ENCODE measurements around the gene PRR14L. TPM values are rescaled to one million over a fixed set of nuclear protein-coding genes. Genes with fewer than 3 reads are reported as not detected.

The PRR14L gene
- total RNA-seq, 1 donor from 2014 or later = 74.9 TPM

DNA sequence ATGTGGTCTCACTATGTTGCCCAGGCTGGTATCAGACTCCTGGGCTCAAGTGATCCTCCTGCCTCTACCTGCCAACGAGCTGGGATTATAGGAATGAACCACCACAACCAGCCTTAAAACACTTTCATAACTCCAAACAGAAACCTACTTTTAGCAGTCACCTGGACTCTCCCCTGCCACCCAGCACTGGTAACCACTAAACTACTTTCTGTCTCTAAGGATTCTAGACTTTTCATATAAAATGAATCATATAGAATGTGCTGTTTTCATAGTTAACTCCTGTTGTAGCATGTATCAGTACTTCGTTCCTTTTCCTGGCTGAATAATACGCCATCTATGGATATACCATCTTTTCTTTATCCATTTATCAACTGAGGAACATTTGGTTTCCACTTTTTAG is 58.5 kb downstream of the PRR14L start:
- Mint-ChIP-seq H3K27me3 (ENCODE audit: low read depth) (no peaks in the 10 kb centered on the region), H3K27ac (ENCODE audit: unreplicated experiment) (no peak overlapping the region), H3K9me3 (no peaks in the 10 kb centered on the region), H3K4me3 (no peak overlapping the region), H3K4me1 (no peaks in the 10 kb centered on the region), H3K36me3 (ENCODE audit: low read depth) (peaks cover 26% of the 10 kb centered on the region)
- no peak for DNase-seq (ENCODE audit: low read depth, low spot score)
- TF ChIP-seq, protein P1, sequence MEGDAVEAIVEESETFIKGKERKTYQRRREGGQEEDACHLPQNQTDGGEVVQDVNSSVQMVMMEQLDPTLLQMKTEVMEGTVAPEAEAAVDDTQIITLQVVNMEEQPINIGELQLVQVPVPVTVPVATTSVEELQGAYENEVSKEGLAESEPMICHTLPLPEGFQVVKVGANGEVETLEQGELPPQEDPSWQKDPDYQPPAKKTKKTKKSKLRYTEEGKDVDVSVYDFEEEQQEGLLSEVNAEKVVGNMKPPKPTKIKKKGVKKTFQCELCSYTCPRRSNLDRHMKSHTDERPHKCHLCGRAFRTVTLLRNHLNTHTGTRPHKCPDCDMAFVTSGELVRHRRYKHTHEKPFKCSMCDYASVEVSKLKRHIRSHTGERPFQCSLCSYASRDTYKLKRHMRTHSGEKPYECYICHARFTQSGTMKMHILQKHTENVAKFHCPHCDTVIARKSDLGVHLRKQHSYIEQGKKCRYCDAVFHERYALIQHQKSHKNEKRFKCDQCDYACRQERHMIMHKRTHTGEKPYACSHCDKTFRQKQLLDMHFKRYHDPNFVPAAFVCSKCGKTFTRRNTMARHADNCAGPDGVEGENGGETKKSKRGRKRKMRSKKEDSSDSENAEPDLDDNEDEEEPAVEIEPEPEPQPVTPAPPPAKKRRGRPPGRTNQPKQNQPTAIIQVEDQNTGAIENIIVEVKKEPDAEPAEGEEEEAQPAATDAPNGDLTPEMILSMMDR (conservative IDR thresholded peaks at IDR 0.05) = no peak

DNA sequence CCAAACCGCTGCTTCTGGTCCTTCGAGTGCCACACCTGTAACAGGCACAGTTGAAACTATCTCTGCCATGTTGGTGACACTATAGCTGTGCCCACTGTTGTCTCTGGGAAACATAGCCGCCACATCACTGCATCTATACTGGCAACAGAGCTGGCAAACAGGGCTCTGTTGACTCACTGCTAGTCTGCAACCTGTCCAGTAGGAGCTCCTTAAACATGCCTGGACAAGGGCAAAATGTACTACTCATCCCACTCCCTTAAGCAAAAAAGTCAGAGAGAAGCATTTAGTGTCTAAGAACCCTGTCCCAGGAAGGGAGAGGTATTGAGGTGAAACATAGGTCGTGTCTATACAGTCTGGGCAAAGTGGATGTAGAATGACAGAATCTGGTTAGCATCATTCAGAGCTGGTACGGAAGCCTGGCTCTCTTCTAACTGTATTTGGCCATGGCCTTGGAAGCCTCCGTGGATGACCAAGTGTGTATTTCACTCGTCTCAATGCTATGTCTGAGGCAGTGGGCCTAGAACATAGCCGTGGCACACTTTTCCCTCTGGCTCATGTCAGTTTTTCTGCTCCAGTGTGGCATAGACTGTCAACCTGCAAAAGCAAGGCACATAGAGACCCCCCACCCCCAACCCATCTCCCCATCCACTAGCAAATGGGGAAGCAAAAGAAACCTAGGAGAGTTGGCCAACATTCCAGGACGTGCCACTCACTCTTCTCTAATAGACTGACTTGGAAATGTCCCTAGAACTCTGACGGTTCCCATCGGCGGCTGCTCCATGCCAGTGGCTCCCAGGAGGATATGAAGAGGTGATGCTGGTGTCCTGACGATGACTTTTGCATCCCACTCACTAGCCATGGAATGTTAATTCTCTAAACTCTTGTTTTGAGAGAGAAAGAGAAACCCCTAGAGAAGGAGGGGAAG is 66.5 kb downstream of the PRR14L start:
- H3K4me1 Mint-ChIP-seq = no peaks in the 10 kb centered on the region
- no peaks in the 10 kb centered on the region for H3K9me3 Mint-ChIP-seq
- TF ChIP-seq, protein P1 (conservative IDR thresholded peaks at IDR 0.05) = no peak
- no peak overlapping the region for H3K27ac Mint-ChIP-seq (ENCODE audit: unreplicated experiment)
- H3K4me3 Mint-ChIP-seq = no peak overlapping the region
- H3K27me3 Mint-ChIP-seq (ENCODE audit: low read depth) = no peaks in the 10 kb centered on the region
- peaks cover 3% of the 10 kb centered on the region for H3K36me3 Mint-ChIP-seq (ENCODE audit: low read depth)
- DNase-seq (ENCODE audit: low read depth, low spot score) = no peak

DNA sequence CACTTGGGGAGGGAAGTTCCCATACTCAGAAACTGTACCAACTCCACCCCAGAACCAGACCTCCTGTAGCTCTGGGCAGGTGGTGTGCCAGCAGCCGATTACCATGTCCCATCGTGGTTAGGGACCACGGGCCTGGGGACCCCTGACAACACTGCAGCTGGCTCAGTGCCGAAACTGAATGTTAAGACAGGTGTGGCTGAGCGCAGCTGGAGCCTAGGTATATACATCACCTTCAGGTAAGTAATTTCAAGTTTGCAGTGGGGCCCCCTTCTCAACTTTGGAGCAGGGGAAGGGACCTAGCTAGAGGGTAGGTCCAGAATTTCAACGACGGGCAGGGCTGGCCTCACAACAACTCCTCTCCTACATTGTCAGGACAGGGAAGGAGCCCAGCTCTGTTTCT is 67.2 kb downstream of the PRR14L start:
- no peaks in the 10 kb centered on the region for H3K4me1 Mint-ChIP-seq
- no peak overlapping the region for H3K27ac Mint-ChIP-seq (ENCODE audit: unreplicated experiment)
- H3K9me3 Mint-ChIP-seq = no peaks in the 10 kb centered on the region
- H3K36me3 Mint-ChIP-seq (ENCODE audit: low read depth) = no peaks in the 10 kb centered on the region
- H3K4me3 Mint-ChIP-seq = no peak overlapping the region
- H3K27me3 Mint-ChIP-seq (ENCODE audit: low read depth) = no peaks in the 10 kb centered on the region
- TF ChIP-seq, protein P1 (conservative IDR thresholded peaks at IDR 0.05) = no peak
- DNase-seq (ENCODE audit: low read depth, low spot score) = no peak

DNA sequence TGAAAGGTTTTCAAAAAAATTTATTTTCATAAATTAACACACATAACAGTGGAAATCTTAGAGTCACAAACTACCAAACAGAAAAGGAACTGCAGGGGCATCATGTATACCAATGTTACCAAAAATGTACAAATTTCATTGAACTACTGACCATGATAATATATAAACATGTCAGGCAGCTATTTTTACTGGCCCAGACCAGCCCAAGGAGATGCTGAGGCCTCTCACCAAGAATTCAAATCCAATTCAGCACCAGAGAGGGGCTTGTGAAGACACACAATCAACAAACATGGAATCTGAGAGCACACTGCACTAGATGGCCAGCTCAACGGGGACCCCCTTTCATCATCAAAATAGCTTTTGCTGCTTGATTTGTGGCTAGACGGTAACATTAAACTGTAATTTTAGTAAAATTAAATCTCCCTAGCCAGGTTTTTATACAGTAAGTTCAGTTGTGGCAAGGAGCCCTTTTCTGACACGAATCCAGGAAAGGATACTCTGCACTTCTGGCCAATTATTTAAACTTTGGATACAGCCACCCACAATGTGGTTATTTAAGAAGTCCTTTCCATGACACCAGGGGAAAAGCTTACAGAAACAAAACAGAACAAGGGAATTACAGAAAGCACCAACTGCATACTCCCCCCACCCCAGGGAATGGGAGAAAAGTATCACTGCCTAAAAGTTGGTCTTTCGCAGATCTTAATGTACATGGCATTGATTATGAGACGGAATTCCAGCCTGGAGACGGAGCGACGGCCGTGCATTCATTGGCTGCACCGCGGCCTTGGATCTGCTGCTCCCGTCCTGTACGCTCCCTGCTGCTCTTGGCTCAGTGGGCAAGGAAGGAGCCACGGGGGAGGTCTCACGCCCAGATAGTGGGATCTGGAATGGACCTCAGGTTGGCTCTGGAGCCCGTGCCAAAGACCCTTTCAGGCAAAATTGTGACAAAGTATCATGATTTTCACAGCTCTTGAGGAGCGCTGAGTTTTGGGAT is 68.3 kb downstream of the PRR14L start:
- Mint-ChIP-seq H3K36me3 (ENCODE audit: low read depth) (no peaks in the 10 kb centered on the region), H3K4me3 (no peak overlapping the region), H3K27ac (ENCODE audit: unreplicated experiment) (no peak overlapping the region), H3K27me3 (ENCODE audit: low read depth) (no peaks in the 10 kb centered on the region), H3K4me1 (peaks cover 5% of the 10 kb centered on the region), H3K9me3 (no peaks in the 10 kb centered on the region)
- TF ChIP-seq, protein P1 (conservative IDR thresholded peaks at IDR 0.05) = no peak
- DNase-seq (ENCODE audit: low read depth, low spot score) = no peak

GRCh38 chr22:31680861-31681341 is 69.0 kb downstream of the PRR14L start:
- no peak overlapping the region for H3K4me3 Mint-ChIP-seq
- no peaks in the 10 kb centered on the region for H3K36me3 Mint-ChIP-seq (ENCODE audit: low read depth)
- no peaks in the 10 kb centered on the region for H3K27me3 Mint-ChIP-seq (ENCODE audit: low read depth)
- TF ChIP-seq, protein P1 (conservative IDR thresholded peaks at IDR 0.05) = no peak
- H3K4me1 Mint-ChIP-seq = peaks cover 6% of the 10 kb centered on the region
- no peak overlapping the region for H3K27ac Mint-ChIP-seq (ENCODE audit: unreplicated experiment)
- DNase-seq (ENCODE audit: low read depth, low spot score) = no peak
- no peaks in the 10 kb centered on the region for H3K9me3 Mint-ChIP-seq

Data from neural crest cell (in vitro differentiated cells).